GM18858 (cell line): ENCODE results near the gene TMEM138.
"Not testable (repeated sequence)": the region's sequence is repeated elsewhere in the genome, so short reads cannot be mapped to it uniquely, and the experiment has no call there.

Experiments used
- ATAC-seq: cut with Tn5 transposase; IDR thresholded peaks from one replicate; pipeline ENCODE4 v1.9.1; 2021; ENCODE audit not compliant: unreplicated experiment

Gene TMEM138

DNA sequence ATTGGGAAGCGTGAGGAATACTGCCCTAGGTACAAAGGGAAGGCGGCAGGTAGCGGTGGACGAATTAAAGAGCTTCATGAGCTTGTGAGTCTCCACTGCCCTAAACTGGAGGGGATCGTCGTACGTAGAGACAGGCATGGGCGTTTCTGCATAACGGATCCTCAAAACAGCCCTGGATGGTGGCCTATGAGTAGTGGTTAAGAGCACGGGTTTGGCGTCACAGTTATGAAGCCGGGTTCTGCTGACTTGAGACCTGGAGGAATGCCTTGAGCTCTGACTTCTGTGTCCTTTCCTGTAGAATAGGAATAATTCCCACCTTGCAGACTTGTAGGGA is 335 bp downstream of the TMEM138 start:
- ATAC-seq: no peak

GRCh38 chr11:61364012-61364675 is 2.0 kb downstream of the TMEM138 start:
- ATAC-seq: no peak

DNA sequence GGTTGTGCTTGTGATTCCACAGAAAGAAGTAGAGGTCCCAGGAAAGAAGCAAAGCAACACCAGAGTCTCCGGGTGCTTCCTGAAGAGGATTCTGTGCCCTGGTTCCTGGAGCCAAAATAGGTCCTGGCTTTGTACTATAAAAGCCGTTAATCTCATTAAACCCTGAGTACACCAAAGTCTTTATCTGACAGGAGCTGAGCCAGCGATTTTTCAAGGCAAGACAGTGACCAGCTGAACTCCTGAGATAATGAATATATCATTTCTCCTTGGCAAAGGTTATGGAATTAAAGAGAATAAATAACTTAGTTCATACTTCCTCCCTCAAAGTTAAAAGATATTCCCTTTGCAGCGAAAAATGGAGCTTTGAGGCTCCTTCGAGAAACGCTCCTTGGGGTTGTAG is 5.2 kb downstream of the TMEM138 start:
- ATAC-seq: no peak

DNA sequence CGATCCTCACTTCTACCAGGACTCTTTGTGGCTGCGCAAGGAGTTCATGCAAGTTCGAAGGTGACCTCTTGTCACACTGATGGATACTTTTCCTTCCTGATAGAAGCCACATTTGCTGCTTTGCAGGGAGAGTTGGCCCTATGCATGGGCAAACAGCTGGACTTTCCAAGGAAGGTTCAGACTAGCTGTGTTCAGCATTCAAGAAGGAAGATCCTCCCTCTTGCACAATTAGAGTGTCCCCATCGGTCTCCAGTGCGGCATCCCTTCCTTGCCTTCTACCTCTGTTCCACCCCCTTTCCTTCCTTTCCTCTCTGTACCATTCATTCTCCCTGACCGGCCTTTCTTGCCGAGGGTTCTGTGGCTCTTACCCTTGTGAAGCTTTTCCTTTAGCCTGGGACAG is 6.5 kb downstream of the TMEM138 start:
- ATAC-seq: no peak

- ATAC-seq: no peak
Measured at GRCh38 chr11:61369372-61370348, 7.5 kb downstream of the TMEM138 start.

DNA sequence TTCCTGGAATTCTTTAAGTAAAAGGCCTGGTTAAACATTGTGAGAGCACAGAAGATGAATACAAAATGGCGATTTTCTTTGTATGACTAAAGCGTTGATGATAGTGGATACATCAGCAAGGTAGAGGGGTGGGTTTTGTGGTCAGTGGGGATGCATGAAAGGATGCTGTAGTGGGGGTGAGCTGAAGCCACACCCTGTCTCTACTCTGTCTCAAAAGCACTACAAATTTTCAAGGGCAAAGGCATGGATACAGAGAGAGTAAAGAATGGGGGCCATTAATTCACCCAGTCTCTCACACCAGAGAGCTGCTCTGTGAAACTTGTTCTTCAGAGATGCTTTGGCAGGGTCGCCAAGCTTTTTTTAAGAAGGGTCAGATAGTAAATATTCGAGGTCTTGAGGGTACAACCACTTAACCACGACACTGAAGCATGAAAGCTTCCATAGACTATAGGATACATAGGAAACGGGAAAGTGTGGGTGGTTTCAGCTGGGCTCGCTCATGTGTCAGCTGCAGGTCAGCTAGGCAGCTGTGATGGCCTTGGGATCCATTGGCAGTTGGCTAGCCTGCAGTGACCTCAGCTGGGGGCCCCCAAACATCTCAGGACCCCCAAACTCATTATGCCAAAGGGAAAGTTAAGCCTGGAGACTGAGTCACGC is 8.3 kb downstream of the TMEM138 start:
- no peak for ATAC-seq

DNA sequence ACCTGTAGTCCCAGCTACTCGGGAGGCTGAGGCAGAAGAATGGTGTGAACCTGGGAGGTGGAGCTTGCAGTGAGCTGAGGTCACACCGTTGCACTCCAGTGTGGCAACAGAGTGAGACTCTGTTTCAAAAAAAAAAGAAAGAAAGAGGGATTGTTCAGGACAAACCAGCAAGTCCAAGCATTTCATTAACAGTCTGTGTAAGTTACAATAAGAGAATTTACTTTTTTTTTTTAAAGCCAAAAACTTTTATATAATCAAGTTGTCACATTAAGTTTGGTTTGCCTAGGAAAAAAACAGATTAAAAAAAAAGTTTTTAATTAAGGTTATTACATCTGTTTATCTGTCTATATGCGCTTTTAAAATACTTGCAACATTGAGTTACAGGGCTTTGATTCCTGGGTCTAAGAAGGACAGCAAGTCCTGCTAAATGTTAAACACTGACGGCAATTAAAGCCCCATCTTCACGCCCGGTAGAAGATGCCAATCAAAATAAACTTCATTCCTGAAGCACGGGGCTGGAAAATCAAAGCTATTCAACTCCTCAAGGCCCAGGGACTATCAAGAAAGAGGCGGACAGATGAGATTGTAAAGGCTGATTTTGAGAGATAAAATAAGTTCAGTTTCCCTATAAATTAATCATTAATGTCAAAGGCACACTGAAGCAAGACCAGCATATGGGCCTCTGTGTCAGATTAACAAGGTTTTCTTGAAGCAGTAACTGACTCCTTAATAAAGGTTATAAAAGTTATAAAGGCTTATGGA is 10.7 kb downstream of the TMEM138 start:
- ATAC-seq: no peak

- ATAC-seq: no peak
Measured at GRCh38 chr11:61375761-61376108, 13.6 kb downstream of the TMEM138 start.

GRCh38 chr11:61377461-61378160 is 15.4 kb downstream of the TMEM138 start:
- ATAC-seq: no peak

DNA sequence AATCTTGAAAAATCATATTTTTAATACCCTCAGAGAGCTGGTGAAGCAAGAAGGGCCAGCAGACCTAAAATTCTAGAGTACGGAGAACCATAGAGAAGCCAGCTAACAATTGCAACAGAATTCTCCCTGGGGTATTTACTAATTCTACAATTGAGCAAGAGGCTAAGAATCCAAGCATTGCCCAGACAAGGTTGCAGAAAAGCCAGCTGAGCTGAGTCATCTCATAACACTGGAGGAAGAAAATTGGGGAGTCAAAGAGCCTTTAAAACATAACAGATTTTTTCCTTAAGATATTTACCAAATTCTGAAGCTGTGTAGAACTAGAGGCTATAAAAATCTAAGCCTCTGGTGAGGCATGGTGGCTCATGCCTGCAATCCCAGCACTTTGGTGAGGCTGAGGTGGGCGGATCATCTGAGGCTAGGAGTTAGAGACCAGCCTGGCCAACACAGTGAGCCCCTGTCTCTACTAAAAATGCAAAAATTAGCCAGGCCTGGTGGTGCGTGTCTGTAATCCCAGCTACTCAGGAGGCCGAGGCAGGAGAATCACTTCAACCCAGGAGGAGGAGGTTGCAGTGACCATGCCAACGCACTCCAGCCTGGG is 16.6 kb downstream of the TMEM138 start:
- ATAC-seq: no peak

DNA sequence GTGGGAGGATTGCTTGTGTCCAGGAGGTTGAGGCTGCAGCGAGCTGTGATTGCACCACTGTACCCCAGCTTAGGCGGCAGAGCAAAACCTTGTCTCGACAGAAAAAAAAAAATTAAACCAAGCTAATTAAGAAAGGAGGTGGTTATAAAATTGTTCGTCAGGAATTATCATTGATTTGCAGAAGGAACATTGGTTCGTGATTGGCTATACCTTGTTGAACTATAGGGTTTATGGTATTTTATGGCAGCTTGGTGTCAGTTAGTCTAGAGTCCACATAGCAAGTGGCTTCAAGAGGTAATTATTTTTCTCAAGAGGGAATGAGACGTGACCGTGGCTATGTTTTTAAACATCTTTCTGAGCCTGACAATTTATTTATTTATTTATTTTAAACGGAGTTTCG is 18.7 kb downstream of the TMEM138 start:
- ATAC-seq: no peak

- ATAC-seq: not testable (repeated sequence)
Measured at GRCh38 chr11:61383859-61384258, 21.7 kb downstream of the TMEM138 start.

DNA sequence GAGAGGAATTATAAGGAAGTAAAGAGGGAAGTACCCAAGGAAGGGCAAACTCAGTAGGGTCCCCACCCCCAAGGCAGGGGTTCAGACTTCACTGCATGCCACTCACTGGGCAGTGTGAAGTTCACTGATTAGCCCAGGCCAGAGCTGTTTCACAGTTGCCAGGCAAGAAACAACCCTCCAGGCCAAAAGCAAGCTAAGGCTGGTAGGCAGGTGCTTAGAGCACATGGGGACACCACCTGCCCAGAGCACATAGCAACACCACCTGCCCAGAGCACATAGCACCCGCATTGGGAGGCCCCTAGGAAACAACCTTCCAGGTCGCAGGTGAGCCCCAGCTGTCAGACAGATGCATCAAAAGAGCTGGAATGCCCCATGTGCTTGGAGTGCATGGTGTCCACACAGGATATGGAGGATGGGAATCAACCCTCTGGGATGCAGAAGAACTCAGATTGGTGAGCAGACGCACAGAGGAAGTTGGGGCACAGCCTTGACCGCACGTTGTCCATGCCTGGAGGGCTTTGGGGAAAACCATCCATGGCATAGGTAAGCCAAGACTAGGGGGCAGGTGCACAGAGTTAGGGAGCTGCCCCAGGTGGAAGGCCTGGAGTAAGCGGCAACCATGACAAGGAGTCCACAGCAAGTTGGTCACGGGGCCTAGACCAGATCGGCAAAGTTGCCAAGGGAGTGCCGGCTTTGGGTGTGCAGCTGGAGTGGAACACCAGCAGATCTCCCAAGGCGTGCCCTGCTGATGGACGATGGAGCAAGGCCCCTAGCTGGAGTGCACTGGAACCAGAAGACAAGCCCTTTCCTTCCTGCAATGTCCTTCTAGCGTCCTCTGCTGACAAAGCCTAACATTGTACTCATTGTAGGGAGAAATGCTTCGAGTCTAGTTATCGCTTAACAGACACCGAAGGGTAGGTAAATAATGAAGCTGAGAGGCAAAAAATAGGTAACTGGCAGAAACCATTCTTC is 22.4 kb downstream of the TMEM138 start:
- ATAC-seq: no peak

GRCh38 chr11:61390161-61390560 is 28.0 kb downstream of the TMEM138 start:
- no peak for ATAC-seq

DNA sequence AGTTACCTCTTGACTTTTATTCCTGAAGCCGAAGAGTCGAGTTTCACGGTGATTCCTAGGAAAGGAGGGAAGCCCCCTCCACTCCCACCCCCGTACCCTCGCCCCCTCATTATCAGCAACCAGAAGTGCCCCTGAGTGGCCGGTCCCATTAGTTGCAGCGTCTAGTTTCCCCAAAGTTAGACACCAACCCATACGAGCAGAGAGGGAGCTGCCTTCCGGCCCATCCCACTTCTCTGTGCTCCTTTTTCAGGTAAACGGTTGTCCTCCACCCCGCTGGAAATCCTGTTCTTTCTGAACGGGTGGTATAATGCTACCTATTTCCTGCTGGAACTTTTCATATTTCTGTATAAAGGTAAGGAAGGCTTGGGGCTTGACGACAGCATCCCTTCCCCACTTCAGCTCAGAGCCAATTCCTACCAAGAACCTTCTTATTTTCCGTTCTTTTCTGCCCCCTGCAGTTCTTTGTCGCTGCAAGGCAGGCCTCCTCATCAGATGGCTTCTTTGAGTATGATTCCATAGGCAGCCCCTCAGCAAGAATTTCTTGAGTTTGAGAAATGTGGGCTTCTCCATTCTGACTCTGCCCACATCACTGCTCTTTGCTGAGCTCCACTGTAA is 30.9 kb downstream of the TMEM138 start:
- no peak for ATAC-seq

DNA sequence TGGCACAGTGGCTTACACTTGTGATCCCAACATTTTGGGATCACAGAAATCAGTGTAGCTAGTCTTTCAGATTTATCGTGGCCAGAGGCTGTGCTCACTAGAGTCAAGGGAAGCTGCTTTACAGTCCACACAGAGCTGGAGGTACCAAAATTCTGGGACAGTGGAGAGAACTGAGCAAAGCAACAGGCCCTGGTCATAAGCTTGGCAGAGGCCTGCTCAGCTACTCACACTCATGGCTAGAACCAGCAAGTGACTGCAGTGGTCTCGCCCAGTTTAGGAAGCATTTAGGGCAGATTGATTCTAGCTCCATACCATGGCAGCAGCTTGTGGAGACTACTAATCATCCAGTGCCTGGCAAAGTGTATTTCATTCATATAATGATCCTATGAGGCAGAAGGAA is 39.0 kb downstream of the TMEM138 start:
- ATAC-seq: no peak

DNA sequence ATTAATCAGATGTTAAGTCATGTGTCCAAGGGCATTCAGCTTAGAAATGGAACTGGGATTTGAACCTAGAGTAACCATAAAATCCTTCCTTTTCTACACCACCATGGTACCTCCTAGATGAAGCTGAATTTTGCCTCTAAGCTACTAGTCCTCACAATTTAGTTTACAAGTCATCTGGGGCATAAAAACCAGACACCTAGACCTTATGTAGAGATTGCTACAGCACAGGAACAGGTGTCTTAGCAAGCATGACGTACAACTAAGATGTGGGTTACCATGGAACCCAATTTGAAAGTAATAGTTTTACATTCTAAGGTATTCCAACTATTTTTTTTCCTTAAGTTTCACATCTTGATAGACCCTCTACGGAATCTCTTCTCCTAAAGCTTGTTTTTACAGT is 39.4 kb downstream of the TMEM138 start:
- ATAC-seq: no peak

GRCh38 chr11:61403658-61404057 is 41.5 kb downstream of the TMEM138 start:
- no peak for ATAC-seq

DNA sequence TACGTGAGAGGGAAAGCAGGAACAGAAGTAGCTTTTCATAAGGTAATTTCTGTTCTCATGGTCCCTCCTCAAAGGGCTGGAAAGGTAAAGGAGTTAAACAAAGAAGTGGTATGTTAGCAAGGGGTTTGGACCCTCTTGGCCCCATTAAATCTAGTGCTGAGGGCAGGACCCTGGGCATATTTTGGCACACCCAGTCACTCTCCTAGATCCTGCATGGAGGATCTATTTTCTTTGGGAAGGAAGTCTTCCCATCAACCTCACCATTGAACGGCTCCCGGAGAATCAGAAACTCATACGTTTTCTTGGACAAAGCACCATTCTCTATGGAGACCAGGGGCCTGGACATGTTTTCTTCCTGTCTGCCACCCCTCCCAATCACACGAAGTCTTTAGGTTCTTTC is 41.9 kb downstream of the TMEM138 start:
- ATAC-seq: no peak
